ENCODE measurements around the gene CABCOCO1. TPM values are rescaled to one million over a fixed set of nuclear protein-coding genes. Genes with fewer than 3 reads are reported as not detected.

Gene CABCOCO1
- total and polyA plus RNA-seq, 2 of the 13 experiments (the other 11 are each of a cell fraction or from before 2014, with no cell fraction given), result not detected

GRCh38 chr10:61751599-61751998 lies 88.9 kb downstream of the CABCOCO1 start:
- DNase-seq (ENCODE audit: low spot score) (no peak), ATAC-seq (peak; percentile 25; the same call in 1 of the 3 replicates), FAIRE-seq (no peak)
- Histone ChIP-seq H3K9ac (ENCODE audit: insufficient read depth, low read depth, low read length) (no peak overlapping the region), H4K20me1 (ENCODE audit: insufficient read depth, low read length) (no peaks in the 10 kb centered on the region), H3K36me3 (replicated peaks in 1 of 2; ENCODE audit: control insufficient read depth in 1 of 2, insufficient read depth in 2 of 2, low read length in 2 of 2) (no peaks in the 10 kb centered on the region), H3K79me2 (ENCODE audit: insufficient read depth, low read length) (no peaks in the 10 kb centered on the region), H3K27ac (ENCODE audit: extremely low read length, insufficient read depth, low read length) (no peak overlapping the region), H3K4me3 (replicated peaks in 1 of 3; ENCODE audit: insufficient read depth in 1 of 3, low read depth in 2 of 3, low read length in 3 of 3) (peak overlapping the region in 1 of 3 experiments; percentile 34; a peak in 1 of 6 replicates), H3K4me1 (ENCODE audit: insufficient read depth, low read length) (peaks cover 48% of the 10 kb centered on the region), H3K27me3 (ENCODE audit: control insufficient read depth in 1 of 2, insufficient read depth in 2 of 2, low read length in 2 of 2) (no peaks in the 10 kb centered on the region), H2AFZ (ENCODE audit: low read length) (no peak overlapping the region), H3K9me3 (ENCODE audit: low read length) (no peaks in the 10 kb centered on the region), H3K4me2 (ENCODE audit: low read depth, low read length) (peak overlapping the region; percentile 57)
- ChIA-PET CTCF (ENCODE audit: low intra/inter-chr PET ratio, low total read pairs) (interaction anchor here (1.3 kb wide), 1 partner anchor 84 kb away, joined by 7 read pairs; no protein-coding TSS in a partner anchor), POLR2A (interaction anchor here (1.3 kb wide), 1 partner anchor 86 kb away, joined by 4 read pairs; no protein-coding TSS in a partner anchor)
- WGBS (ENCODE audit: low lambda C conversion rate), result 1% methylated on average over 3 of the region's 3 CpGs
- TF ChIP-seq GABPA (IDR thresholded peaks at IDR 0.05; ENCODE audit: low read depth, low read length) (no peak), GABPA (CRISPR knock-in tag; IDR thresholded peaks at IDR 0.05; ENCODE audit: low read depth) (0 out of 2 replicates have a peak, but pooled peaks have one; percentile 12), SMYD3 (CRISPR knock-in tag; IDR thresholded peaks at IDR 0.05) (no peak), DR1 (CRISPR knock-in tag; IDR thresholded peaks at IDR 0.05) (no peak), PPARG (CRISPR knock-in tag; conservative IDR thresholded peaks at IDR 0.05) (0 out of 2 replicates have a peak, but pooled peaks have one; percentile 32), TOE1 (CRISPR knock-in tag; IDR thresholded peaks at IDR 0.05) (no peak)
- no TSS peak for BruUV-seq (replicated peaks)
- intact Hi-C loops (cut with micrococcal nuclease; ENCODE audit: unreplicated experiment), result loop anchor here (1.0 to 10.0 kb wide), 4 partner anchors 84 to 494 kb away; no protein-coding TSS in a partner anchor
- in situ Hi-C loops (cut with HindIII; ENCODE audit: extremely low pct_ligation_motif_present, low pct_unique_long_range_greater_than_20kb), result loop anchor here (5.0 kb wide), 1 partner anchor 86 kb away; no protein-coding TSS in a partner anchor

GRCh38 chr10:61752111-61753011 lies 89.6 kb downstream of the CABCOCO1 start:
- no peaks in the 10 kb centered on the region for H3K27me3 ChIP-seq (ENCODE audit: control insufficient read depth in 1 of 2, insufficient read depth in 2 of 2, low read length in 2 of 2)
- ATAC-seq, result 0 out of 3 replicates have a peak, but pooled peaks have one; percentile 12
- H3K4me2 ChIP-seq (ENCODE audit: low read depth, low read length), result peak overlapping the region; percentile 57
- ChIA-PET CTCF (ENCODE audit: low intra/inter-chr PET ratio, low total read pairs) (interaction anchor here (1.3 kb wide), 1 partner anchor 83 kb away, joined by 7 read pairs; no protein-coding TSS in a partner anchor), POLR2A (no interaction called here)
- H3K9me3 ChIP-seq (ENCODE audit: low read length), result no peaks in the 10 kb centered on the region
- no peaks in the 10 kb centered on the region for H3K79me2 ChIP-seq (ENCODE audit: insufficient read depth, low read length)
- no peak overlapping the region for H3K27ac ChIP-seq (ENCODE audit: extremely low read length, insufficient read depth, low read length)
- intact Hi-C loops (cut with micrococcal nuclease; ENCODE audit: unreplicated experiment) (loop anchor here (10.0 kb wide), 1 partner anchor 282 kb away; no protein-coding TSS in a partner anchor), in situ Hi-C loops (cut with HindIII; ENCODE audit: extremely low pct_ligation_motif_present, low pct_unique_long_range_greater_than_20kb) (loop anchor here (5.0 kb wide), 1 partner anchor 85 kb away; no protein-coding TSS in a partner anchor)
- BruUV-seq (replicated peaks), result no TSS peak
- H4K20me1 ChIP-seq (ENCODE audit: insufficient read depth, low read length), result no peaks in the 10 kb centered on the region
- 0 out of 2 replicates have a peak, but pooled peaks have one; percentile 8 for TF ChIP-seq TCF7 (IDR thresholded peaks at IDR 0.05; ENCODE audit: low read depth)
- TF ChIP-seq GABPA (IDR thresholded peaks at IDR 0.05; ENCODE audit: low read depth, low read length), result no peak
- TF ChIP-seq GABPA (CRISPR knock-in tag; IDR thresholded peaks at IDR 0.05; ENCODE audit: low read depth), result 0 out of 2 replicates have a peak, but pooled peaks have one; percentile 20
- TF ChIP-seq PAXIP1 (CRISPR knock-in tag; conservative IDR thresholded peaks at IDR 0.05), result peak; percentile 23; the same call in 1 of the 2 replicates
- no peak for TF ChIP-seq ZSCAN9 (CRISPR knock-in tag; IDR thresholded peaks at IDR 0.05; ENCODE audit: borderline replicate concordance)
- TF ChIP-seq SRF (IDR thresholded peaks at IDR 0.05; ENCODE audit: low read depth, low read length), result peak; percentile 86
- H3K9ac ChIP-seq (ENCODE audit: insufficient read depth, low read depth, low read length), result no peak overlapping the region
- H3K4me3 ChIP-seq (replicated peaks in 1 of 3; ENCODE audit: insufficient read depth in 1 of 3, low read depth in 2 of 3, low read length in 3 of 3), result peak overlapping the region in 1 of 3 experiments; percentile 27; a peak in 1 of 6 replicates
- WGBS (ENCODE audit: low lambda C conversion rate), result 1% methylated on average over 6 of the region's 6 CpGs
- H3K36me3 ChIP-seq (replicated peaks in 1 of 2; ENCODE audit: control insufficient read depth in 1 of 2, insufficient read depth in 2 of 2, low read length in 2 of 2), result no peaks in the 10 kb centered on the region
- H3K4me1 ChIP-seq (ENCODE audit: insufficient read depth, low read length), result peaks cover 41% of the 10 kb centered on the region
- H2AFZ ChIP-seq (ENCODE audit: low read length), result no peak overlapping the region
- no peak for FAIRE-seq
- no peak for DNase-seq (ENCODE audit: low spot score)

Data from HepG2 (cell line).